ENCODE measurements around the gene ZNF283. TPM values are rescaled to one million over a fixed set of nuclear protein-coding genes. Genes with fewer than 3 reads are reported as not detected.

ZNF283 gene
- total RNA-seq, 1 donor from 2014 or later: 9.3 TPM

- Mint-ChIP-seq H3K4me3 (ENCODE audit: unreplicated experiment) (no peak overlapping the region), H3K9me3 (ENCODE audit: unreplicated experiment) (no peaks in the 10 kb centered on the region), H3K27me3 (ENCODE audit: unreplicated experiment) (peaks cover 2% of the 10 kb centered on the region), H3K4me1 (ENCODE audit: unreplicated experiment) (no peaks in the 10 kb centered on the region), H3K36me3 (ENCODE audit: low read depth, unreplicated experiment) (no peaks in the 10 kb centered on the region), H3K27ac (ENCODE audit: unreplicated experiment) (no peak overlapping the region)
- DNase-seq (ENCODE audit: low spot score): no peak
- no peak for TF ChIP-seq CTCF (IDR thresholded peaks at IDR 0.05; ENCODE audit: unreplicated experiment)
Measured at GRCh38 chr19:43807651-43808050, 19.5 kb upstream of the ZNF283 start.

GRCh38 chr19:43809762-43810696 lies 17.1 kb upstream of the ZNF283 start:
- peaks cover 3% of the 10 kb centered on the region for H3K27me3 Mint-ChIP-seq (ENCODE audit: unreplicated experiment)
- no peak overlapping the region for H3K4me3 Mint-ChIP-seq (ENCODE audit: unreplicated experiment)

GRCh38 chr19:43811837-43812236 lies 15.3 kb upstream of the ZNF283 start:
- H3K9me3 Mint-ChIP-seq (ENCODE audit: unreplicated experiment): no peaks in the 10 kb centered on the region

More at GRCh38 chr19:43809762-43810696, 17.1 kb upstream of the ZNF283 start:
- Mint-ChIP-seq H3K36me3 (ENCODE audit: low read depth, unreplicated experiment) (no peaks in the 10 kb centered on the region), H3K27ac (ENCODE audit: unreplicated experiment) (no peak overlapping the region), H3K4me1 (ENCODE audit: unreplicated experiment) (no peaks in the 10 kb centered on the region), H3K9me3 (ENCODE audit: unreplicated experiment) (no peaks in the 10 kb centered on the region)
- DNase-seq (ENCODE audit: low spot score): no peak
- peak; percentile 2 for TF ChIP-seq CTCF (IDR thresholded peaks at IDR 0.05; ENCODE audit: unreplicated experiment)

GRCh38 chr19:43812259-43812658 lies 14.9 kb upstream of the ZNF283 start:
- H3K27ac Mint-ChIP-seq (ENCODE audit: unreplicated experiment): no peak overlapping the region
- no peak for TF ChIP-seq CTCF (IDR thresholded peaks at IDR 0.05; ENCODE audit: unreplicated experiment)
- no peaks in the 10 kb centered on the region for H3K4me1 Mint-ChIP-seq (ENCODE audit: unreplicated experiment)
- H3K36me3 Mint-ChIP-seq (ENCODE audit: low read depth, unreplicated experiment): no peaks in the 10 kb centered on the region
- no peak for DNase-seq (ENCODE audit: low spot score)
- no peak overlapping the region for H3K4me3 Mint-ChIP-seq (ENCODE audit: unreplicated experiment)
- no peaks in the 10 kb centered on the region for H3K9me3 Mint-ChIP-seq (ENCODE audit: unreplicated experiment)
- H3K27me3 Mint-ChIP-seq (ENCODE audit: unreplicated experiment): peaks cover 3% of the 10 kb centered on the region

More at GRCh38 chr19:43811837-43812236, 15.3 kb upstream of the ZNF283 start:
- no peak for DNase-seq (ENCODE audit: low spot score)
- H3K36me3 Mint-ChIP-seq (ENCODE audit: low read depth, unreplicated experiment): no peaks in the 10 kb centered on the region
- peaks cover 3% of the 10 kb centered on the region for H3K27me3 Mint-ChIP-seq (ENCODE audit: unreplicated experiment)
- no peak overlapping the region for H3K27ac Mint-ChIP-seq (ENCODE audit: unreplicated experiment)
- H3K4me3 Mint-ChIP-seq (ENCODE audit: unreplicated experiment): no peak overlapping the region
- TF ChIP-seq CTCF (IDR thresholded peaks at IDR 0.05; ENCODE audit: unreplicated experiment): no peak
- no peaks in the 10 kb centered on the region for H3K4me1 Mint-ChIP-seq (ENCODE audit: unreplicated experiment)

GRCh38 chr19:43812688-43813087 lies 14.4 kb upstream of the ZNF283 start:
- Mint-ChIP-seq H3K36me3 (ENCODE audit: low read depth, unreplicated experiment) (no peaks in the 10 kb centered on the region), H3K27me3 (ENCODE audit: unreplicated experiment) (peaks cover 3% of the 10 kb centered on the region), H3K4me3 (ENCODE audit: unreplicated experiment) (no peak overlapping the region)

More at GRCh38 chr19:43812688-43813087, 14.4 kb upstream of the ZNF283 start:
- H3K27ac Mint-ChIP-seq (ENCODE audit: unreplicated experiment): no peak overlapping the region
- no peak for TF ChIP-seq CTCF (IDR thresholded peaks at IDR 0.05; ENCODE audit: unreplicated experiment)
- DNase-seq (ENCODE audit: low spot score): no peak
- no peaks in the 10 kb centered on the region for H3K4me1 Mint-ChIP-seq (ENCODE audit: unreplicated experiment)
- no peaks in the 10 kb centered on the region for H3K9me3 Mint-ChIP-seq (ENCODE audit: unreplicated experiment)

Data from endothelial cell (in vitro differentiated cells).